OCI-LY1 (cell line): ENCODE data around the gene CMTR2.
A peak's percentile ranks its signal among the peaks of the same experiment; 100 is the strongest.

Source experiments
- H2AFZ ChIP-seq: fragments of 200-600 bp; sonication (generic), shearing (Covaris generic); 2 replicates; pipeline ENCODE4 v1.6.0; 2014; ENCODE audit warnings: antibody characterized with exemption, mild to moderate bottlenecking, low read length
- H3F3A ChIP-seq: fragments of 200-600 bp; sonication (generic), shearing (Covaris generic); 2 replicates; pipeline ENCODE4 v1.6.0; 2014; ENCODE audit warnings: mild to moderate bottlenecking, antibody characterized with exemption, low read length, moderate library complexity; ENCODE audit not compliant: insufficient read depth
- H3K27ac ChIP-seq: fragments of 200-600 bp; sonication (generic); 2 replicates; pipeline ENCODE4 v1.5.1; 2014; ENCODE audit warnings: low read length, mixed run types, mild to moderate bottlenecking, low read depth; ENCODE audit not compliant: poor library complexity, severe bottlenecking
- H3K27me3 ChIP-seq: fragments of 200-600 bp; sonication (generic); 2 replicates; pipeline ENCODE4 v1.6.0; 2014; ENCODE audit warnings: antibody characterized with exemption, mild to moderate bottlenecking, low read length, moderate library complexity; ENCODE audit not compliant: insufficient read depth
- H3K36me3 ChIP-seq: fragments of 200-600 bp; sonication (generic); 2 replicates; pipeline ENCODE4 v1.6.1; 2014; ENCODE audit warnings: mild to moderate bottlenecking, antibody characterized with exemption, low read length, moderate library complexity, mixed read lengths; ENCODE audit not compliant: insufficient read depth
- H3K4me1 ChIP-seq: fragments of 200-600 bp; sonication (generic); 2 replicates; pipeline ENCODE4 v1.5.1; 2014; ENCODE audit warnings: mild to moderate bottlenecking, low read length, moderate library complexity; ENCODE audit not compliant: insufficient read depth, severe bottlenecking
- H3K4me2 ChIP-seq: fragments of 200-600 bp; sonication (generic), shearing (Covaris generic); 2 replicates; pipeline ENCODE4 v1.6.1; 2014; ENCODE audit warnings: low read length
- H3K4me3 ChIP-seq: fragments of 200-600 bp; sonication (generic); 2 replicates; pipeline ENCODE4 v1.5.1; 2014; ENCODE audit warnings: low read length, low read depth, mild to moderate bottlenecking, mixed read lengths; ENCODE audit not compliant: poor library complexity, severe bottlenecking
- H3K79me2 ChIP-seq: fragments of 200-600 bp; shearing (Covaris generic); 2 replicates; pipeline ENCODE4 v1.6.1; 2016; ENCODE audit warnings: mixed run types, low read length, mixed read lengths; ENCODE audit not compliant: insufficient read depth
- H3K9ac ChIP-seq: fragments of 200-600 bp; sonication (generic), shearing (Covaris generic); 2 replicates; pipeline ENCODE4 v1.6.1; 2014; ENCODE audit warnings: mild to moderate bottlenecking, low read length, mixed read lengths
- H3K9me2 ChIP-seq: fragments of 200-600 bp; sonication (generic), shearing (Covaris generic); 2 replicates; pipeline ENCODE4 v1.6.1; 2014; ENCODE audit warnings: low read depth, mild to moderate bottlenecking, low read length, mixed read lengths
- H3K9me3 ChIP-seq: fragments of 200-600 bp; shearing (Covaris generic); 2 replicates; pipeline ENCODE4 v1.6.1; 2014; ENCODE audit warnings: low read length, mixed read lengths
- H4K20me1 ChIP-seq: fragments of 200-600 bp; sonication (generic), shearing (Covaris generic); 2 replicates; pipeline ENCODE4 v1.6.0; 2016; ENCODE audit warnings: mild to moderate bottlenecking, low read length; ENCODE audit not compliant: insufficient read depth
- EZH2 ChIP-seq: fragments of 200-600 bp; sonication (generic), shearing (Covaris generic); IDR thresholded peaks from 2 replicates; pipeline ENCODE4 v1.8.0; 2017; ENCODE audit warnings: borderline replicate concordance, mixed run types, mild to moderate bottlenecking, antibody characterized with exemption, low read length, moderate library complexity, mixed read lengths
- TF ChIP-seq, protein P1 (sequence below): fragments of 200-600 bp; sonication (generic), shearing (Covaris generic); IDR thresholded peaks from 2 replicates; pipeline ENCODE4 v1.5.1; 2017; ENCODE audit warnings: mild to moderate bottlenecking, antibody characterized with exemption, low read length, moderate library complexity, mixed read lengths

The CMTR2 gene

GRCh38 chr16:71288570-71288889 is 672 bp downstream of the CMTR2 start:
- no peaks in the 10 kb centered on the region for H3K79me2 ChIP-seq
- no peaks in the 10 kb centered on the region for H3K9me2 ChIP-seq
- H3K36me3 ChIP-seq: peaks cover 32% of the 10 kb centered on the region
- no peaks in the 10 kb centered on the region for H3K9me3 ChIP-seq
- H3K4me2 ChIP-seq: peak overlapping the region; percentile 91
- H3K27ac ChIP-seq: no peak overlapping the region
- H3K9ac ChIP-seq: peak overlapping the region; percentile 83
- peak overlapping the region; percentile 61; the same call in 1 of the 2 replicates for H2AFZ ChIP-seq
- TF ChIP-seq, protein P1, sequence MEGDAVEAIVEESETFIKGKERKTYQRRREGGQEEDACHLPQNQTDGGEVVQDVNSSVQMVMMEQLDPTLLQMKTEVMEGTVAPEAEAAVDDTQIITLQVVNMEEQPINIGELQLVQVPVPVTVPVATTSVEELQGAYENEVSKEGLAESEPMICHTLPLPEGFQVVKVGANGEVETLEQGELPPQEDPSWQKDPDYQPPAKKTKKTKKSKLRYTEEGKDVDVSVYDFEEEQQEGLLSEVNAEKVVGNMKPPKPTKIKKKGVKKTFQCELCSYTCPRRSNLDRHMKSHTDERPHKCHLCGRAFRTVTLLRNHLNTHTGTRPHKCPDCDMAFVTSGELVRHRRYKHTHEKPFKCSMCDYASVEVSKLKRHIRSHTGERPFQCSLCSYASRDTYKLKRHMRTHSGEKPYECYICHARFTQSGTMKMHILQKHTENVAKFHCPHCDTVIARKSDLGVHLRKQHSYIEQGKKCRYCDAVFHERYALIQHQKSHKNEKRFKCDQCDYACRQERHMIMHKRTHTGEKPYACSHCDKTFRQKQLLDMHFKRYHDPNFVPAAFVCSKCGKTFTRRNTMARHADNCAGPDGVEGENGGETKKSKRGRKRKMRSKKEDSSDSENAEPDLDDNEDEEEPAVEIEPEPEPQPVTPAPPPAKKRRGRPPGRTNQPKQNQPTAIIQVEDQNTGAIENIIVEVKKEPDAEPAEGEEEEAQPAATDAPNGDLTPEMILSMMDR: no peak
- no peak for TF ChIP-seq EZH2
- no peaks in the 10 kb centered on the region for H3F3A ChIP-seq
- peak overlapping the region; percentile 87 for H3K4me3 ChIP-seq
- no peaks in the 10 kb centered on the region for H4K20me1 ChIP-seq
- H3K27me3 ChIP-seq: no peaks in the 10 kb centered on the region; the same call in 1 of the 2 replicates
- H3K4me1 ChIP-seq: peaks cover 17% of the 10 kb centered on the region

- peak overlapping the region; percentile 91 for H3K4me2 ChIP-seq
- H3K79me2 ChIP-seq: no peaks in the 10 kb centered on the region
- H3F3A ChIP-seq: no peaks in the 10 kb centered on the region
- H3K36me3 ChIP-seq: peaks cover 37% of the 10 kb centered on the region
- peak overlapping the region; percentile 87 for H3K4me3 ChIP-seq
- no peaks in the 10 kb centered on the region for H3K9me2 ChIP-seq
- H2AFZ ChIP-seq: no peak overlapping the region
- H3K27ac ChIP-seq: no peak overlapping the region
- TF ChIP-seq EZH2: no peak
- TF ChIP-seq, protein P1: no peak
- H3K4me1 ChIP-seq: peaks cover 17% of the 10 kb centered on the region
- no peaks in the 10 kb centered on the region for H4K20me1 ChIP-seq
- no peaks in the 10 kb centered on the region for H3K9me3 ChIP-seq
- no peaks in the 10 kb centered on the region; the same call in 1 of the 2 replicates for H3K27me3 ChIP-seq
- H3K9ac ChIP-seq: no peak overlapping the region; the same call in 1 of the 2 replicates
These were observed 1.3 kb downstream of the CMTR2 start for GRCh38 chr16:71287911-71288310.

DNA sequence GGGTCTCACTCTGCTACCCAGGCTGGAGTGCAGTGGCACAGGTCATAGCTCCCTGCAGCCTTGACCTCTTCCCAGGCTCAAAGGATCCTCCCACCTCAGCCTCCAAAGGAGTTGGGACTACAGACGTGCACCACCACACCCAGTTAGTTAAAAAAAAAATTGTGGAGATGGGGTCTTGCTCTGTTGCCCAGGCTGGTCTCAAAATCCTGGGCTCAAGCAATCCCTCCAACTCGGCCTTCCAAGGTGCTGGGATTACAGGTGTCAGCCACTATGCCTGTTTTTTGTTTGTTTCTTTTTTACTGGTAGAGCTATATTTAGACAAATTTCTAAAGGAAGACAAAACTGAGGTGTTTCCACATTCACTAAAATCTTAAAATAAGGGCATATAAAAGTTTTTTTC is 1.7 kb downstream of the CMTR2 start:
- Histone ChIP-seq H3K9me2 (no peaks in the 10 kb centered on the region), H3K9me3 (no peaks in the 10 kb centered on the region), H3K79me2 (no peaks in the 10 kb centered on the region), H3K4me1 (peaks cover 17% of the 10 kb centered on the region), H3K4me2 (peak overlapping the region; percentile 91; the same call in 1 of the 2 replicates), H3K4me3 (no peak overlapping the region), H3K9ac (no peak overlapping the region), H3K36me3 (peaks cover 38% of the 10 kb centered on the region), H2AFZ (no peak overlapping the region), H4K20me1 (no peaks in the 10 kb centered on the region), H3K27ac (no peak overlapping the region), H3F3A (no peaks in the 10 kb centered on the region), H3K27me3 (no peaks in the 10 kb centered on the region)
- TF ChIP-seq, protein P1: no peak
- TF ChIP-seq EZH2: no peak
